IMR-90 (cell line): Measurements from ENCODE around the gene MIEN1. TPM values are rescaled to one million over a fixed set of nuclear protein-coding genes. Genes with fewer than 3 reads are reported as not detected.

Source experiments
- ATAC-seq: fragments of 200-7000 bp; cut with Tn5 transposase; 2 replicates; pipeline ENCODE4 v1.9.1; 2020; ENCODE audit warnings: low read depth, mild to moderate bottlenecking, moderate library complexity
- BruUV-seq: library from RNA; stranded (reverse); fragments of 400-500 nt; replicated peaks from 2 replicates; lab custom pipeline; 2021; lab: Mats Ljungman, UMichigan
- CTCF ChIA-PET: fragments of 300-600 bp; formaldehyde crosslinking; extraction: SDS; loops from one replicate; lab custom pipeline; 2021; ENCODE audit warnings: antibody characterized with exemption; lab: Yijun Ruan, JAX
- POLR2A ChIA-PET: fragments of 300-600 bp; sonication (Branson Sonifier 250); formaldehyde crosslinking; loops from one replicate; lab custom pipeline; 2022; ENCODE audit warnings: antibody characterized with exemption; ENCODE audit not compliant: unreplicated experiment; lab: Charles Lee
- DNase-seq: peaks from one replicate; pipeline ENCODE4 v3.0.0; 2013
- H2AFZ ChIP-seq: replicated peaks from 2 replicates; pipeline ENCODE3; 2013; ENCODE audit warnings: low read length, mild to moderate bottlenecking; ENCODE audit not compliant: poor library complexity
- H2AK5ac ChIP-seq: 2 replicates; pipeline ENCODE4 v1.6.1; 2013; ENCODE audit warnings: low read depth, low read length, inconsistent platforms
- H2AK9ac ChIP-seq: replicated peaks from 2 replicates; pipeline ENCODE3; 2013; ENCODE audit warnings: mild to moderate bottlenecking, low read depth, low read length, moderate library complexity; ENCODE audit not compliant: poor library complexity
- H2BK120ac ChIP-seq: 2 replicates; pipeline ENCODE4 v1.6.1; 2013; ENCODE audit warnings: low read depth, low read length, inconsistent platforms
- H2BK15ac ChIP-seq: 3 replicates; pipeline ENCODE4 v1.6.1; 2013; ENCODE audit warnings: low read depth, low read length, inconsistent platforms
- H2BK20ac ChIP-seq: 2 replicates; pipeline ENCODE4 v1.6.1; 2013; ENCODE audit warnings: low read depth, mild to moderate bottlenecking, inconsistent platforms, low read length, moderate library complexity
- H2BK5ac ChIP-seq: 2 replicates; pipeline ENCODE4 v1.6.1; 2013; ENCODE audit warnings: mild to moderate bottlenecking, low read depth, low read length, inconsistent platforms; ENCODE audit not compliant: poor library complexity, severe bottlenecking
- H3K14ac ChIP-seq: replicated peaks from 2 replicates; pipeline ENCODE4 v1.6.1; 2013; ENCODE audit warnings: low read depth, low read length, inconsistent platforms
- H3K18ac ChIP-seq: 2 replicates; pipeline ENCODE4 v1.6.1; 2013; ENCODE audit warnings: low read depth, low read length, control low read depth
- H3K23ac ChIP-seq: 2 replicates; pipeline ENCODE4 v1.6.1; 2013; ENCODE audit warnings: low read depth, low read length, inconsistent platforms
- H3K27ac ChIP-seq: 2 replicates; pipeline ENCODE4 v1.5.1; 2013; ENCODE audit warnings: mild to moderate bottlenecking, control low read depth, low read length; ENCODE audit not compliant: insufficient read depth
- H3K27me3 ChIP-seq: 2 replicates; pipeline ENCODE4 v1.6.1; 2013; ENCODE audit warnings: low read length; ENCODE audit not compliant: control insufficient read depth, insufficient read depth
- H3K36me3 ChIP-seq: 2 replicates; pipeline ENCODE4 v1.6.1; 2013; ENCODE audit warnings: low read length, mixed read lengths; ENCODE audit not compliant: control insufficient read depth, insufficient read depth
- H3K4ac ChIP-seq: 2 replicates; pipeline ENCODE4 v1.6.1; 2013; ENCODE audit warnings: low read depth, low read length, inconsistent platforms
- H3K4me1 ChIP-seq: 2 replicates; pipeline ENCODE4 v1.6.1; 2013; ENCODE audit warnings: low read length, mixed read lengths; ENCODE audit not compliant: control insufficient read depth, insufficient read depth
- H3K4me2 ChIP-seq: 2 replicates; pipeline ENCODE4 v1.6.1; 2013; ENCODE audit warnings: low read depth, mild to moderate bottlenecking, control low read depth, low read length, moderate library complexity
- H3K4me3 ChIP-seq: 2 replicates; pipeline ENCODE4 v1.5.1; 2013; ENCODE audit warnings: low read depth, mild to moderate bottlenecking, control low read depth, low read length, moderate library complexity; ENCODE audit not compliant: insufficient read depth
- H3K56ac ChIP-seq: 2 replicates; pipeline ENCODE4 v1.6.1; 2013; ENCODE audit warnings: low read length, inconsistent platforms; ENCODE audit not compliant: insufficient read depth; ENCODE audit errors: extremely low read depth
- H3K79me1 ChIP-seq, 2 experiments: 2 replicates each; pipeline ENCODE4 v1.6.1; 2013; ENCODE audit warnings: low read length in 2 of 2, inconsistent platforms in 1 of 2, low read depth in 1 of 2
- H3K9ac ChIP-seq: 2 replicates; pipeline ENCODE4 v1.6.1; 2013; ENCODE audit warnings: low read depth, low read length, control low read depth
- H3K9me1 ChIP-seq: 2 replicates; pipeline ENCODE4 v1.6.1; 2013; ENCODE audit warnings: low read length, inconsistent platforms; ENCODE audit not compliant: insufficient read depth
- H3K9me3 ChIP-seq: 2 replicates; pipeline ENCODE4 v1.6.1; 2013; ENCODE audit warnings: low read length; ENCODE audit not compliant: control insufficient read depth, insufficient read depth
- H4K20me1 ChIP-seq: 2 replicates; pipeline ENCODE4 v1.6.1; 2013; ENCODE audit warnings: low read length, inconsistent platforms; ENCODE audit not compliant: insufficient read depth
- H4K5ac ChIP-seq: 2 replicates; pipeline ENCODE4 v1.6.1; 2013; ENCODE audit warnings: mild to moderate bottlenecking, low read depth, low read length, control low read depth
- H4K8ac ChIP-seq, 2 experiments: 2 replicates each; pipeline ENCODE4 v1.6.1; 2013; ENCODE audit warnings: low read depth in 2 of 2, low read length in 2 of 2, control low read depth in 1 of 2, inconsistent platforms in 1 of 2
- H4K91ac ChIP-seq: 2 replicates; pipeline ENCODE4 v1.6.1; 2013; ENCODE audit warnings: low read depth, low read length, inconsistent platforms; ENCODE audit not compliant: insufficient read depth
- BHLHE40 ChIP-seq: fragments of 150-350 bp; IDR thresholded peaks from 2 replicates; pipeline ENCODE4 v1.6.1; 2016; ENCODE audit warnings: mild to moderate bottlenecking, low read depth, low read length
- CEBPB ChIP-seq: IDR thresholded peaks from 2 replicates; pipeline ENCODE4 v1.6.1; 2012; ENCODE audit warnings: low read depth, low read length, improper control_type of control experiment
- CHD1 ChIP-seq: IDR thresholded peaks from 2 replicates; pipeline ENCODE4 v1.6.1; 2012; ENCODE audit warnings: low read depth, low read length, improper control_type of control experiment
- CTCF ChIP-seq: conservative IDR thresholded peaks from 2 replicates; pipeline ENCODE4 v1.5.1; 2012; ENCODE audit warnings: mild to moderate bottlenecking, low read depth, low read length, improper control_type of control experiment
- ELK1 ChIP-seq: fragments of 150-350 bp; IDR thresholded peaks from 2 replicates; pipeline ENCODE4 v1.6.1; 2016; ENCODE audit warnings: low read depth, mild to moderate bottlenecking, low read length, moderate library complexity, borderline replicate concordance
- FOS ChIP-seq: fragments of 150-350 bp; IDR thresholded peaks from 2 replicates; pipeline ENCODE4 v1.6.1; 2016; ENCODE audit warnings: low read depth, low read length
- MAFK ChIP-seq: IDR thresholded peaks from 2 replicates; pipeline ENCODE4 v1.6.1; 2012; ENCODE audit warnings: low read depth, low read length, improper control_type of control experiment
- MAZ ChIP-seq: IDR thresholded peaks from 2 replicates; pipeline ENCODE4 v1.6.1; 2012; ENCODE audit warnings: low read depth, mild to moderate bottlenecking, low read length, improper control_type of control experiment, moderate library complexity, borderline replicate concordance
- MXI1 ChIP-seq: IDR thresholded peaks from 2 replicates; pipeline ENCODE4 v1.6.1; 2012; ENCODE audit warnings: low read depth, mild to moderate bottlenecking, low read length, moderate library complexity, borderline replicate concordance
- NFE2L2 ChIP-seq: fragments of 150-350 bp; IDR thresholded peaks from 2 replicates; pipeline ENCODE4 v1.6.1; 2016; ENCODE audit warnings: low read depth, mild to moderate bottlenecking, low read length
- POLR2A ChIP-seq: IDR thresholded peaks from 2 replicates; pipeline ENCODE4 v1.6.1; 2012; ENCODE audit warnings: mild to moderate bottlenecking, low read depth, low read length
- RAD21 ChIP-seq: IDR thresholded peaks from 2 replicates; pipeline ENCODE4 v1.6.1; 2012; ENCODE audit warnings: low read length, improper control_type of control experiment
- RCOR1 ChIP-seq: IDR thresholded peaks from 2 replicates; pipeline ENCODE4 v1.6.1; 2012; ENCODE audit warnings: mild to moderate bottlenecking, low read length, improper control_type of control experiment; ENCODE audit not compliant: insufficient replicate concordance
- RFX5 ChIP-seq: IDR thresholded peaks from 2 replicates; pipeline ENCODE4 v1.8.0; 2012; ENCODE audit warnings: low read depth, mild to moderate bottlenecking, low read length, moderate library complexity
- SMC3 ChIP-seq: fragments of 150-350 bp; IDR thresholded peaks from 2 replicates; pipeline ENCODE4 v1.6.1; 2016; ENCODE audit warnings: low read depth, mild to moderate bottlenecking, antibody characterized with exemption, low read length, moderate library complexity
- USF2 ChIP-seq: fragments of 150-350 bp; IDR thresholded peaks from 2 replicates; pipeline ENCODE4 v1.6.1; 2017; ENCODE audit warnings: mild to moderate bottlenecking, antibody characterized with exemption, low read length, low read depth
- dilution Hi-C: fragments of 300-500 bp; cut with HindIII; formaldehyde crosslinking; loops from one replicate; pipeline ENCODE4 v1.14.3; 2018; ENCODE audit warnings: low sequenced_read_pairs; ENCODE audit not compliant: unreplicated experiment
- in situ Hi-C: fragments of 300-500 bp; cut with MboI; formaldehyde crosslinking; loops from 3 replicates; pipeline ENCODE4 v1.14.3; 2019; ENCODE audit warnings: low sequenced_read_pairs, inconsistent platforms, mixed read lengths
- intact Hi-C: fragments of 100-400 bp; cut with micrococcal nuclease; formaldehyde crosslinking; loops from 2 replicates; pipeline ENCODE4 v1.10.0; 2022
- polyA plus RNA-seq, 3 experiments: library from polyadenylated mRNA; depleted of rRNA; stranded (reverse); fragments of >200 nt; gene quantifications; 2 replicates each; pipeline ENCODE4 v1.2.3, GENCODE V29; 2012; ENCODE audit warnings: low replicate concordance in 1 of 3
- total RNA-seq: library from RNA; depleted of rRNA; stranded (reverse); fragments of >200 nt; gene quantifications from 2 replicates; pipeline ENCODE4 v1.2.3, GENCODE V29; 2012

MIEN1 gene
- total and polyA plus RNA-seq, 2 of the 4 experiments (the other 2 are of a cell fraction), result 20.3 to 75.6 TPM

- no peak overlapping the region for H2BK120ac ChIP-seq
- H3K4me2 ChIP-seq, result no peak overlapping the region
- no peaks in the 10 kb centered on the region for H3K9me1 ChIP-seq
- H4K20me1 ChIP-seq, result no peaks in the 10 kb centered on the region
- no peak overlapping the region for H3K23ac ChIP-seq
- no peak overlapping the region for H2AK5ac ChIP-seq
- no peaks in the 10 kb centered on the region for H3K9me3 ChIP-seq
- ChIA-PET POLR2A (no interaction called here), CTCF (no interaction called here)
- H3K4ac ChIP-seq, result no peak overlapping the region
- ATAC-seq (no peak), DNase-seq (no peak)
- H2BK15ac ChIP-seq, result no peak overlapping the region
- no peak overlapping the region for H4K5ac ChIP-seq
- H3K56ac ChIP-seq, result no peak overlapping the region
- no peak overlapping the region for H2BK5ac ChIP-seq
- no peak overlapping the region for H3K9ac ChIP-seq
- no peak overlapping the region for H3K14ac ChIP-seq
- H3K4me1 ChIP-seq, result no peaks in the 10 kb centered on the region
- H3K27me3 ChIP-seq, result peaks cover 53% of the 10 kb centered on the region
- H3K79me1 ChIP-seq, result no peaks in the 10 kb centered on the region
- BruUV-seq, result no TSS peak
- no peak overlapping the region for H3K4me3 ChIP-seq
- intact Hi-C loops, result no loop called here
- no peak overlapping the region for H3K18ac ChIP-seq
- TF ChIP-seq RAD21 (no peak), ELK1 (no peak), POLR2A (no peak), USF2 (no peak), BHLHE40 (no peak), RFX5 (no peak), MXI1 (no peak), MAFK (no peak), CTCF (no peak), CEBPB (no peak), CHD1 (no peak), SMC3 (no peak), RCOR1 (no peak), FOS (no peak), NFE2L2 (no peak), MAZ (no peak)
- no peak overlapping the region for H2AFZ ChIP-seq
- dilution Hi-C loops, result no loop called here
- no peak overlapping the region for H2AK9ac ChIP-seq
- H3K27ac ChIP-seq, result no peak overlapping the region
- no peak overlapping the region for H4K8ac ChIP-seq
- no peak overlapping the region for H2BK20ac ChIP-seq
- H4K91ac ChIP-seq, result no peak overlapping the region
- in situ Hi-C loops, result loop anchor here (10.0 kb wide), 1 partner anchor 202 kb away; no protein-coding TSS in a partner anchor
- no peaks in the 10 kb centered on the region for H3K36me3 ChIP-seq
These were observed 42.1 kb upstream of the MIEN1 start for GRCh38 chr17:39772415-39772814.
